Mesodermal cell (in vitro differentiated cells): ENCODE results near the gene NFIC.
"Not testable (repeated sequence)": the region's sequence is repeated elsewhere in the genome, so short reads cannot be mapped to it uniquely, and the experiment has no call there.

Experiments used
- H3K27ac ChIP-seq: 2 replicates; pipeline ENCODE4 v1.7.0; 2013; ENCODE audit warnings: mild to moderate bottlenecking, low read depth, low read length, moderate library complexity; ENCODE audit not compliant: severe bottlenecking
- H3K36me3 ChIP-seq: 2 replicates; pipeline ENCODE4 v1.7.1; 2013; ENCODE audit warnings: mild to moderate bottlenecking, low read length, moderate library complexity; ENCODE audit not compliant: control insufficient read depth, insufficient read depth
- H3K4me1 ChIP-seq: one replicate; pipeline ENCODE4 v1.7.1; 2013; ENCODE audit warnings: mild to moderate bottlenecking, low read length; ENCODE audit not compliant: insufficient read depth, control insufficient read depth, poor library complexity, severe bottlenecking
- H3K4me3 ChIP-seq: 2 replicates; pipeline ENCODE4 v1.7.0; 2013; ENCODE audit warnings: low read length, control low read depth, mild to moderate bottlenecking; ENCODE audit not compliant: insufficient read depth, poor library complexity, severe bottlenecking; ENCODE audit errors: extremely low read depth
- H3K9me3 ChIP-seq: 2 replicates; pipeline ENCODE4 v1.7.1; 2013; ENCODE audit warnings: mild to moderate bottlenecking, low read length, moderate library complexity; ENCODE audit not compliant: control insufficient read depth
- WGBS, 2 experiments: methylation state at CpG; one replicate each; pipeline ENCODE4 v1.1.5; 2013; ENCODE audit warnings: missing lambda C conversion rate in 2 of 2; ENCODE audit not compliant: insufficient coverage in 2 of 2; 5-methylcytosine and 5-hydroxymethylcytosine counted together

The NFIC gene

DNA sequence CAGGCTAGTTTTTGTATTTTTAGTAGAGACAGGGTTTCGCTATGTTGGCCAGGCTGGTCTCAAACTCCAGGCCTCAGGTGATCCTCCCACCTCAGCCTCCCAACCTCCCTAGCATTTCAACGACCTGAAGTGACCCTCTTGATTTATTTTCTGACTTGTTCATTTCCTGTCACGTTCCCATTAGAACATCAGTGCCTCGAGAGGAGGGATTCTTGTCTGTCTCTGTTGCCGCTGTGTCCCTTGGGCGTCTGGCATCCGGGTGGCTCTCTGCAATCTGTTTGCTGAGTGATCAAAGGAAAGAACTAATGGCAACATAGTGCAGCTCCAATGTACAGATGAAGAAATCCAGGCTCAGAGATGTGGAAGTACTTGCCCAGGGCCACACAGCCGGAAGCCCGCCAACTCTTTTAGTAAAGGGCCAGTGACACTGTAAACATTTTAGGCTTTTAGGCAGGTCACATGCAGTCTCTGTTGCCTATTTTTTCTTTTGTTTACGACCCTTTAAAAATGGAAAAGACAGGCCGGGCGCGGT, 47.5 kb downstream of the NFIC start:
- no peak overlapping the region for H3K4me3 ChIP-seq
- H3K36me3 ChIP-seq, result no peaks in the 10 kb centered on the region
- no peak overlapping the region for H3K27ac ChIP-seq
- 81 to 84% methylated on average over 11 to 13 of the region's 13 CpGs for WGBS, 2 experiments
- H3K4me1 ChIP-seq, result no peaks in the 10 kb centered on the region
- H3K9me3 ChIP-seq, result no peaks in the 10 kb centered on the region

DNA sequence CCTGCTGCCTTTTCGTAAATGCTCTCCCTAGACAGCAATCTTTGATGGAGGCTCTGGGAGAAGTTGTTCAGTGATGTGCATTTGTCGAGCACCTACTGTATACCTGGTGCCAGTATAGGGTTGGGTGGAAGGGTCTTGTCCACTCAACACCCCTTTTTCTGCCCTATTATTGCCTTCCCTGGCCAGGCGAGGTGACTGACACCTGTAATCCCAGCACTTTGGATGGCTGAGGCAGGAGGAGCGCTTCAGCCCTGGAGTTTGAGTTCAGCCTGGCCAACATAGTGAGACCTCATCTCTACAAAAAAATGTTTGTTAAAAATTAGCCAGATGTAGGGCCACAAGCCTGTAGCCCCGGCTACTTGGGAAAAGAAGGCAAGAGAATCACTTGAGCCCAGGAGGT, 49.3 kb downstream of the NFIC start:
- no peaks in the 10 kb centered on the region for H3K9me3 ChIP-seq
- WGBS, 2 experiments, result 100% methylated on average over 1 to 3 of the region's 5 CpGs

DNA sequence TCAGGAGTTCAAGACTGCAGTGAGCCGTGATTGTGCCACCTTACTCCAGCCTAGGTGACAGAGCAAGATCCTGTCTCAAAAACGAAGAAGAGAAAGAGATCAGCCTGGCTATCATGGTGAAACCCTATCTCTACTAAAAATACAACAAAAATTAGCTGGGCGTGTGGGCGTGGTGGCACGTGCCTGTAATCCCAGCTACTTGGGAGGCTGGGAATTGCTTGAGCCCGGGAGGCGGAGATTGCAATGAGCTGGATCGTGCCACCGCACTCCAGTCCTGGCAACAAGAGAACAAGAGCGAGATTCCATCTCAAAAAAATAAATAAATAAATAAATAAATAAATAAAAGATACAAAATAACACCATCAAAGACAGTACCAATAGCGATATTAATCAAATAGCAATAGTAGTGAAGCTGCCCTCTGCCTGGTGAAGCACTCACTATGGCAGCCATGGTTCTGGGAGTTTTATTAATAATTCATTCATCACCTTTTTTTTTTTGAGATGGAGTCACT, 53.9 kb downstream of the NFIC start:
- no peaks in the 10 kb centered on the region for H3K9me3 ChIP-seq
- H3K4me1 ChIP-seq, result no peaks in the 10 kb centered on the region
- no peak overlapping the region for H3K27ac ChIP-seq
- no peak overlapping the region for H3K4me3 ChIP-seq
- H3K36me3 ChIP-seq, result no peaks in the 10 kb centered on the region
- WGBS, 2 experiments, result 84 to 95% methylated on average over 5 to 7 of the region's 11 CpGs

More for the DNA sequence above, 49.3 kb downstream of the NFIC start:
- H3K27ac ChIP-seq, result no peak overlapping the region
- no peaks in the 10 kb centered on the region for H3K4me1 ChIP-seq
- H3K36me3 ChIP-seq, result no peaks in the 10 kb centered on the region
- no peak overlapping the region for H3K4me3 ChIP-seq

DNA sequence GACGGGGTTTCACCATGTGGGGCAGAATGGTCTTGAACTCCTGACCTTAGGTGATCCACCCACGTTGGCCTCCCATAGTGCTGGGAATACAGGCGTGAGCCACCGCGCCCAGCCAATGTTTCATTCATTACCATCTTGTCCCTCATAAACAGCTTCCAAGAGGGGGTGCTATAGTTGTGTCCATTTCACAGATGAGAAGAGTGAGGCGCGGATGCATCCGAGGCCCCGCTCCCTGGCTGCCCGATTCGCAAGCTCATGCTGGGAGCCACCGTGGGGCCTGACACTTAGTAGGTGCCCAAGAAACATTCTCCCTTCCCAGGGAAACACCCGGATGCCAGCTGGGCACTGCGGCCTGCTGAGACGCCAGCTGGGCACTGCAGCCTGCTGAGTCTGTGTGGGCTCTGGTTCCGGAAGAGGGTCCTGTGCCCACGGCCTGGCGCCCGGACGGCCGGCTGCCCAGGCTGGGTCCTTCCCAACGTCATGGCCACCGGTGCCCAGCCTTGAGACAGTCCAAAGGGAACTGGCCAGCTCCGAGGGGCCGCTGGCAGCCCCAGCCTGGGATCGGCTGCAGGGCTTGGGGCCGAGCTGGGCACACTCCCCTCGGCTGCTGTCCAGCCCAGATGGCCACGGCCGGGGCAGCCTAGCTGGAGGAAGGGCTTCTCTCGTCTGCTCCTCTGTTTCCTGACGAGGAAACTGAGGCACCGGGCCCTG, 54.7 kb downstream of the NFIC start:
- WGBS, 2 experiments, result 82 to 87% methylated on average over 28 to 32 of the region's 33 CpGs
- H3K27ac ChIP-seq, result no peak overlapping the region
- no peaks in the 10 kb centered on the region for H3K36me3 ChIP-seq
- no peaks in the 10 kb centered on the region for H3K4me1 ChIP-seq
- H3K4me3 ChIP-seq, result no peak overlapping the region
- no peaks in the 10 kb centered on the region for H3K9me3 ChIP-seq

DNA sequence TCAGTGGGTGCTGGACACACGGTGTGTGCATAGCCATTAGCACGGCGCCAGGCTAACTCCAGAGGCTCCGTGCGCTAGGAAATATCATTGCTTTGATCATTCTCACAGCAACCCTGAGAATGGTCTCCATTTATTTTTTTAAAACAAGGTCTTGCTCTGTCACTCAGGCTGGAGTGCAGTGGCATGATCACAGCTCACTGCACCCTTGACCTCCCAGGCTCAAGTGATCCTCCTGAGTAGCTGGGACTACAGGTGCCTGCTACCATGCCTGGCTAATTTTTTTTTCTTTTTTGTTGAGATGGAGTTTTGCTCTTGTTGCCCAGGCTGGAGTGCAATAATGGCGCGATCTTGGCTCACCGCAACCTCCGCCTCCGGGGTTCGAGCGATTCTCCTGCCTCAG, 55.3 kb downstream of the NFIC start:
- not testable (repeated sequence) for H3K9me3 ChIP-seq, H3K4me1 ChIP-seq, H3K4me3 ChIP-seq, H3K27ac ChIP-seq, H3K36me3 ChIP-seq
- 91 to 93% methylated on average over 6 to 12 of the region's 12 CpGs for WGBS, 2 experiments

DNA sequence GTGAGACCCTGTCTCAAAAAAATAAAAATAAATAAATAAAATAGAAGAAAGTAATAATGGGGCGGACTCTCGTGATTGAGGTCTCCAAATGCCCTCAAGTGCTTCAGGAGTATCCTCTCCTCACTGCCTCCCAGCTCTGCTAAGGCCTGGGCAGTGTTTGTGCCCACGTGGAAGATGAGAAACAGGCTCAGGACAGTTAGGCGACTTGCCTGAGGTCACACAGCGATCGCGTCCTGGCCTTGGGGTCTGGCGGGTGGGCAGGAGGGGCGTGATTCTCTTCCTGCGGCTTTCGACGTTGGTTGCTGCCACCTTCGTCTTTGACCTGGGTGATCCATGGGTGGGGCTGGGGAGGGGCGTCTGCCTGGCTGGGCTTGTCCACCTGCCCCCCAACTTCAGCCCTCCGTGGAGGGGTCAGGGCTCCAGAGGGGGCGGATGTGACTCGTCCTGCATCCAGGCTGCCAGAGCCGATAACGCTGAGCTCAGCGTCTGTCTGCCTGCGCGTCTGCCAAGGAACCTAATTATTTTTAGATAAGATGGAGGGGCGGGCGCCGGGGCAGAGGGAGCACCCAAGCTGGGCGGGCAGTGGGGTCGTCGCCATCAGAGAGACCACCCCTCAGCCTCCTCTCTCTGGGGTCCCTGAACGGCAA, 56.9 kb downstream of the NFIC start:
- Histone ChIP-seq H3K4me3 (no peak overlapping the region), H3K9me3 (no peaks in the 10 kb centered on the region)

DNA sequence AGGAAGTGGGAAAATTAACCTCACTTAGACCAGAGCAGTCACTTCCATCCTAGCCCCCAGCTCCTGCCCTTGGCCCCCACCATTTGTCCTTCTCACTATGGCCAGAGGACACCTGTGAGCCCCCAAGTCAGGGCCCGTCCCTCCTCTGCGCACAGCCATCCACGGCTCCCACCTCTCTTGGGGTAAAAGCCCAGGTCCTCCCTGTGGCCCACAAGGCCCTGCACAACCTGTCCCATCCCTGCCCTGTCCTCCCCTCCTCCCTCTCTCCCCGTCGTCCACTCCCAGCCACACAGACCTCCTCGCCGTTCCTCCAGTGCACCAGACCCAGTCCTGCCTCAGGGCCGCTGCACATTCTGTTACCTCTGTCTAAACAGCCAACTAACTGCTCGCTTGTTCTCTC, 60.0 kb downstream of the NFIC start:
- no peaks in the 10 kb centered on the region for H3K4me1 ChIP-seq
- no peaks in the 10 kb centered on the region for H3K36me3 ChIP-seq
- no peak overlapping the region for H3K27ac ChIP-seq
- WGBS, 2 experiments, result 89 to 93% methylated on average over 8 to 9 of the region's 9 CpGs
- no peaks in the 10 kb centered on the region for H3K9me3 ChIP-seq
- H3K4me3 ChIP-seq, result no peak overlapping the region

More for the DNA sequence above, 56.9 kb downstream of the NFIC start:
- WGBS, 2 experiments, result 75 to 85% methylated on average over 18 to 24 of the region's 29 CpGs
- Histone ChIP-seq H3K4me1 (no peaks in the 10 kb centered on the region), H3K27ac (no peak overlapping the region), H3K36me3 (no peaks in the 10 kb centered on the region)

DNA sequence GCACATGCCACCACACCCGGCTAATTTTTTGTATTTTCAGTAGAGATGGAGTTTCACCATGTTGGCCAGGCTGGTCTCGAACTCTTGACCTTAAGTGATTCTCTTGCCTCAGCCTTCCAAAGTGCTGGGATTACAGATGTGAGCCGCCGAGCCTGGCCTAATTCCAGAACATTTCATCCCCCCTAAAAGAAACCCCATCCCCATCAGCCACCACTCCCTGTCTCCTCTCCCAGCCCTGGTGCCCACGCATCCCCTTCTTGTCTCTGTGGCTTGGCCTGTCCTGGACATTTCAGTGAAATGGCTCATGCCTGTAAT, 63.9 kb downstream of the NFIC start:
- H3K27ac ChIP-seq, H3K36me3 ChIP-seq, H3K4me1 ChIP-seq, H3K4me3 ChIP-seq, H3K9me3 ChIP-seq: not testable (repeated sequence)
- 80 to 86% methylated on average over 2 to 5 of the region's 5 CpGs for WGBS, 2 experiments

DNA sequence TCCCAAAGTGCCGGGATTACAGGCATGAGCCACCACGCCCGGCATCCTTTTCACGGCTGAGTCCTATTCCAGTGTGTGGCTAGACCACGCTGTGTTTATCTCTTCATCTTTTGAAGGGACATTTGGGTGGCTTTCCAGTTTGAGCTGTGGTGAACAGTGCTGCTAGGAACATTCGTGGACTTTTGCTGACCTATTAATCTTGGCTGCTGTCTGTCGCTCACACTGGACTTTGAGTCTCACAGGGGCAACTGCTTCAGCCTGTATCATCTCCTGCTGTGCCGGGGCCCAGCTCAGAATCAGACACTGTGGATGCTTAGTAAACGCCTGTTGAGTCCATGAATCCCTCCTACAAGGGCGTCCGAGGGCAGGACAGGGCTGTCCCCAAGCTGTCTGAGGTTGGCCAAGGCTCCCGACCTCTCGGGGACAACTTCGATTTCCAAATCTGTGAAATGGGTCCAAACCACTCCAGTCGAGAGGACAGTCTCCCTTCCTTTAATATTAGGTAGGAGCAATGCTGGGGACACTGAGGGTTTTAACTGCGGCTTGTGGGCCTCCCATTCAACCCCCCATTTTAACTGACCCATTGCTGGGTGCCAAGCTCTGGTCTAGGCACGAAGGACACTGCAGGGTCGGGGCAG, 65.5 kb downstream of the NFIC start:
- H3K36me3 ChIP-seq, result no peaks in the 10 kb centered on the region
- H3K9me3 ChIP-seq, result peaks cover 4% of the 10 kb centered on the region
- H3K4me1 ChIP-seq, result no peaks in the 10 kb centered on the region
- 88 to 91% methylated on average over 17 to 18 of the region's 18 CpGs for WGBS, 2 experiments
- no peak overlapping the region for H3K4me3 ChIP-seq
- H3K27ac ChIP-seq, result no peak overlapping the region

DNA sequence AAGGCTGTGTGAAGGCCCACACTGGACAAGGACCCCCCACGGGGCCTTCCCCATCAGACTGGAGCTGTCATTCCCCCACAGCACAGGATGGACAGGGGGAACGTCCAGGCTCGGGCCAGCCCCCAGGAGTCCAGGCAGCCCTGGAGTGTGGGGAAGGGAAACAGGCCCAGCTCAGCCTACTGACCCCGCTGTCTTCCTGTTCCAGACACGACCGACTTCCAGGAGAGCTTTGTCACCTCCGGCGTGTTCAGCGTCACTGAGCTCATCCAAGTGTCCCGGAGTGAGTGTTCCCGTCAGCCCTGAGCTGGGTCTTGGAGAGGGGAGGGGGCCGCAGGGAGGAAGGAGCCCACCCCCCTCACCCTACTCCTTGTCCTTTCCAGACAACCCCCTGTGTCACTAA, 66.9 kb downstream of the NFIC start:
- peaks cover 7% of the 10 kb centered on the region for H3K9me3 ChIP-seq
- no peaks in the 10 kb centered on the region for H3K36me3 ChIP-seq
- H3K4me3 ChIP-seq, result no peak overlapping the region
- no peak overlapping the region for H3K27ac ChIP-seq
- no peaks in the 10 kb centered on the region for H3K4me1 ChIP-seq
- 82 to 90% methylated on average over 2 to 7 of the region's 12 CpGs for WGBS, 2 experiments
